ENCODE data around the gene ARFIP2.

DNA sequence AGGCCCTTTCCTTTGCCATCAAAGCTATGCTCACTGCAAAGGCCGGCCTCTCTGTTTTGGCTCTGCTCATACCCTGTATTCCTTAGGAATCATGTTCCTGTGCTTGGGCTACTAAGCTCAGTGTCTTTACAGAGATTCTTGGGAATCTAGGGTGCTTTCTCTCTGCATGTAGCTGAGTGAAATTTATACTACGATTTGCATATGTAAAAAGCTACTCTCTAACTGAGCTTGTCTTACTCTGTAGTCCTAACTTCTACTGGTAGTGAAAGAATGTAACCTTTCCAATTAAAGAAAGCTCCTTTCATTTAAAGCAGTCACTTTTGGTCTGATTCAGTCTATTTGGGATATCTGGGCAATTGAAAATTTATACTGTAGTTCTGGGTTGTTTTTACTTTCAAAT is 48.1 kb upstream of the ARFIP2 start:
- TF ChIP-seq, protein P1, sequence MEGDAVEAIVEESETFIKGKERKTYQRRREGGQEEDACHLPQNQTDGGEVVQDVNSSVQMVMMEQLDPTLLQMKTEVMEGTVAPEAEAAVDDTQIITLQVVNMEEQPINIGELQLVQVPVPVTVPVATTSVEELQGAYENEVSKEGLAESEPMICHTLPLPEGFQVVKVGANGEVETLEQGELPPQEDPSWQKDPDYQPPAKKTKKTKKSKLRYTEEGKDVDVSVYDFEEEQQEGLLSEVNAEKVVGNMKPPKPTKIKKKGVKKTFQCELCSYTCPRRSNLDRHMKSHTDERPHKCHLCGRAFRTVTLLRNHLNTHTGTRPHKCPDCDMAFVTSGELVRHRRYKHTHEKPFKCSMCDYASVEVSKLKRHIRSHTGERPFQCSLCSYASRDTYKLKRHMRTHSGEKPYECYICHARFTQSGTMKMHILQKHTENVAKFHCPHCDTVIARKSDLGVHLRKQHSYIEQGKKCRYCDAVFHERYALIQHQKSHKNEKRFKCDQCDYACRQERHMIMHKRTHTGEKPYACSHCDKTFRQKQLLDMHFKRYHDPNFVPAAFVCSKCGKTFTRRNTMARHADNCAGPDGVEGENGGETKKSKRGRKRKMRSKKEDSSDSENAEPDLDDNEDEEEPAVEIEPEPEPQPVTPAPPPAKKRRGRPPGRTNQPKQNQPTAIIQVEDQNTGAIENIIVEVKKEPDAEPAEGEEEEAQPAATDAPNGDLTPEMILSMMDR (IDR thresholded peaks at IDR 0.05), result no peak
- no peak for TF ChIP-seq POLR2A (IDR thresholded peaks at IDR 0.05)
- TF ChIP-seq POLR2AphosphoS5 (IDR thresholded peaks at IDR 0.05; ENCODE audit: insufficient read depth in 1 of 2, low read depth in 1 of 2), result no peak
